ENCODE results near the gene PRPS1.

PRPS1 gene

DNA sequence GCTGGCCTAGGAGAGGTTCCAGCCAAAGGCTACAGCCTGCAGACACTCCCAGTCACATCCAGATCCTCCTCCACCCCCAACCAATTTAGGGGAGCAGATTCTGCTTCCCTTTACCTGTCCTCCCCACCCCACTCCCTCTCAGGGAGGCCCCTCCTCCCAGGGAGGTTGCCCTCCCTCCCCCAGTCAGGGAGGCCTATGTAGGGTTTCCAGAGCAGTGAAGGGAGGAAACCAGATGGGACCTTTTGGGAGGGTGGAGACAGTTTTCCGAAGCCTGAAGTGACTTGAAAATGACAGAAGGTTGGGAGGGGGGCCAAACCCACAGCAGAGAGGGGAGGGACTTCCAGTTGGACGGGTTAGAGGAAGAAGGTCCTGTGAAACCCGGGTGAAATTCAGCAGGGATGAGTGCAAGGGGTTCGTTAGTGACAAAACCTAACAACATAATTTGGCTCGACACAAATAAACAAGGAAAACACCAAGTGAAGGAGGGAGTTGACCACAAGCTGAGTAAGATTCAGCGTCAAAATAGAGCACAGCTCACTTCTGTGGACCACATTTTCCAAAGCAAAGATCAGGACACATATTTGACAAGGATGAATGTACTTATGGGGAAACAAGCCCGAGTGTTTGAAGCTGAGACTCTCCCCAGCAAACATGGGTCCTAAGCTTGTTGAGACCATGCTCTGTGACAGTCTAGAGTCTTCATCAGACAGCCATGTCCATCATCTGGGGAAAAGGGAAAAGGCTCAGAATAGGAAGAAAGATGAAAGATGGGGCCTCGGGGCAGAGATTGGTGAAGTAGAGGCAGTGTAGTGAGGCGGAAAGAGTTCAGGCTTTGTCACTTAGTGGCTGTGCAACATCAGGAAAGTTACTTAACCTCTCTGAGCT is 46.4 kb downstream of the PRPS1 start:
- TF ChIP-seq, protein P1, sequence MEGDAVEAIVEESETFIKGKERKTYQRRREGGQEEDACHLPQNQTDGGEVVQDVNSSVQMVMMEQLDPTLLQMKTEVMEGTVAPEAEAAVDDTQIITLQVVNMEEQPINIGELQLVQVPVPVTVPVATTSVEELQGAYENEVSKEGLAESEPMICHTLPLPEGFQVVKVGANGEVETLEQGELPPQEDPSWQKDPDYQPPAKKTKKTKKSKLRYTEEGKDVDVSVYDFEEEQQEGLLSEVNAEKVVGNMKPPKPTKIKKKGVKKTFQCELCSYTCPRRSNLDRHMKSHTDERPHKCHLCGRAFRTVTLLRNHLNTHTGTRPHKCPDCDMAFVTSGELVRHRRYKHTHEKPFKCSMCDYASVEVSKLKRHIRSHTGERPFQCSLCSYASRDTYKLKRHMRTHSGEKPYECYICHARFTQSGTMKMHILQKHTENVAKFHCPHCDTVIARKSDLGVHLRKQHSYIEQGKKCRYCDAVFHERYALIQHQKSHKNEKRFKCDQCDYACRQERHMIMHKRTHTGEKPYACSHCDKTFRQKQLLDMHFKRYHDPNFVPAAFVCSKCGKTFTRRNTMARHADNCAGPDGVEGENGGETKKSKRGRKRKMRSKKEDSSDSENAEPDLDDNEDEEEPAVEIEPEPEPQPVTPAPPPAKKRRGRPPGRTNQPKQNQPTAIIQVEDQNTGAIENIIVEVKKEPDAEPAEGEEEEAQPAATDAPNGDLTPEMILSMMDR (conservative IDR thresholded peaks at IDR 0.05; ENCODE audit: low read length), result no peak
- peak; percentile 71 for DNase-seq (ENCODE audit: low read depth)
- H3K4me3 ChIP-seq (ENCODE audit: low read length), result no peak overlapping the region

DNA sequence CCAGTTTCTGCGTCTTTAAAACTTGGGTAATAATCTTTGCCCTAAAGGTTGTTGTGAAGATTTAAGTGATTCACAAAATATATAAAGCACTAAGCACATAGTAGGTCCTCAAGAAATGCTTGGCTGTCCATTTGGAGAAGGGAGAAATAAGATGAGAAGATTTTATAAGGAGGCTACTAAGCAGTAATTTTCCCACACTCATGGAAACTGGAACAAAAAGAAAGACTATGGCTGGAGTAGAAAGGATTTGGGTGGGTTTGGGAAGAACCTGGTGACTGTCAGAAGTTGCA is 47.0 kb downstream of the PRPS1 start:
- no peak overlapping the region for H3K4me3 ChIP-seq (ENCODE audit: low read length)
- TF ChIP-seq, protein P1 (conservative IDR thresholded peaks at IDR 0.05; ENCODE audit: low read length), result no peak
- no peak for DNase-seq (ENCODE audit: low read depth)

DNA sequence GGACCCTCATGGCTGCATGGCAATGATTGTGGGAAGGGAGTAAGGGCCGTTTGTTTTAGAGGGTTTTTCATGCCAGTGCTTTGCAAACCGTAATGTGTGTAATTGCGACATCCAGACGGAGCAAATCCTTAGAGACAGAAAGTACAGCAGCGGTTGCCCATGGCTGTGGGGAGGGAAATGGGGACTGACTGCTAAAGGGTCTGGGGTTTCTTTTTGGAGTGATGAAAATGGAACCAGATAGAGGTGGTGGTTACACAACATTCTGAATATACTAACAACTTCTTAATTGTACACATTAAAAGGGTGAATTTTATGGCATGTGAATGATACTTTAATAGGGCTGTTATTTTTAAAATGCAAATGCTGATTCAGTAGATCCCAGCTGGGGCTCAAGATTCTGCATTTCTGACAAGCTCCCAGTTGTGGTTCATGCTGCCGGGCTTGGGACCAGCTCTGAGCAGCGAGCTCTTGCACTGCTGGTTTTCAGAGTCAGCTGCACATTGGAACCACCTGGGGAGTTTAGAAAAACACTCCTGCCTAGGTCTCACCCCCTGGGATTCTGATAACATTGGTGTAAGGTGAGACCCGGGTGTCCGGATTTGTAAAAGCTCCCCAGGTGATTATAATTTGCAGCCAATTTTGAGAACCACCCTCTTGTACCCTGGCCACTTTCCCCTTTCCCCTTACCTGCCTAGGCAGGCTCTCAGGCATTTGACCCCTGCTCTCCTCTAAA is 47.7 kb downstream of the PRPS1 start:
- H3K4me3 ChIP-seq (ENCODE audit: low read length), result peak overlapping the region; percentile 67
- TF ChIP-seq, protein P1 (conservative IDR thresholded peaks at IDR 0.05; ENCODE audit: low read length), result no peak

DNA sequence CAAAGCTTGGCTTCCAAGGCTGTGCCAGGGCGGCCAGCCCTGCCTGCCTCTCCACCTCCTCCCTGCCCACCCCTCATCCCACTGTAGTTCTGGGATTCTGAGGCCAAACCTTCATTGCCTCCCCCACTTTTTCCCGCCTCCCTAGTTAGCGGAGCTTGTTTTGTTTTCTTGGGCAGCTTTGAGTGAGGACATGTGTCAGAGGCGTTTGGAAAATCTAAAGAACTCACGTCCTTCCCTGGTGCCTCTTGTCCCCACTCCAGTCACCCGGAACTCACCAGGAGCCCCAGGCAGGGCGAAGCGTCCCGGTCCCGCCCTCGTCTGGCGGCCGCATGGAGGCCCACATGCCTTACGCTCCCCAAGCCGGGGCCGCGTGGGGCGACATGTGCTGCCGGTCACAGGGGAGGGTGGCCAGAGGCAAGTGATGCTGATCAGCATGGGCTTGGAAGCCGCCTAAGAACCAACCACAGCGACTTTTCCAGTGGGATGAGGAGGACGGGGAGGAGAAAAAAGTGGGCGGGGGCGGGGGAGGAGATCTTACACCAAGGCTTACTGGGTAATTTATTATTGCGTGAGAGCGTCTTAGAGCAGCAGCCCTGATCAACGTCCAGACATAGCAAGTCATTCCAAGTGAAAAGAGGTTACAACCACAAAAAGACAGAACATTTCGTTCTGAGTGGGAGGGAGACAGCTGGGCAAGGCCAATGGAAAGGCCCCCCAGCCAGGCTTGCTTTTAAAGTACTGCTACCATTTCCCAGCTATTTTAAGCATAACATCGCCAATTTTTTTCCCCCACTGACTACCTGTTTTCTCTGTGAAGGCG is 48.5 kb downstream of the PRPS1 start:
- peak; percentile 88 for DNase-seq (ENCODE audit: low read depth)
- peak overlapping the region; percentile 67 for H3K4me3 ChIP-seq (ENCODE audit: low read length)
- TF ChIP-seq, protein P1 (conservative IDR thresholded peaks at IDR 0.05; ENCODE audit: low read length), result no peak

More for the DNA sequence above, 47.7 kb downstream of the PRPS1 start:
- peak; percentile 50 for DNase-seq (ENCODE audit: low read depth)

DNA sequence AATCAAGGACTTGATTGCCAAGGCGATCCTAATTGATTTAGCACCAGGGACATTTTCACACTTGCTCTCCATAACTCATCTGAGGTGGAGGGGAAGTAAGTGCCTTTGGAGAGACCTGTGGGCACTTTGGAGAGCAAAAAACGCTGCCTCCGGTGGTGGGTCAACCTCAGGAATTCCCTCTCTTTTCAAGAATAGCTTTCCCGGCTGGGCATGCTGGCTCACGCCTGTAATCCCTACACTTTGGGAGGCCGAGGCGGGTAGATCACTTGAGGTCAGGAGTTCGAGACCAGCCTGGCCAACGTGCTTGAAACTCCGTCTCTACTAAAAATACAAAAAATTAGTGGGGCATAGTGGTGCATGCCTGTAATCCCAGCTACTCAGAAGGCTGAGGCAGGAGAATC is 49.2 kb downstream of the PRPS1 start:
- TF ChIP-seq, protein P1 (conservative IDR thresholded peaks at IDR 0.05; ENCODE audit: low read length), result no peak
- no peak for DNase-seq (ENCODE audit: low read depth)
- peak overlapping the region; percentile 67; the same call in 1 of the 2 replicates for H3K4me3 ChIP-seq (ENCODE audit: low read length)

DNA sequence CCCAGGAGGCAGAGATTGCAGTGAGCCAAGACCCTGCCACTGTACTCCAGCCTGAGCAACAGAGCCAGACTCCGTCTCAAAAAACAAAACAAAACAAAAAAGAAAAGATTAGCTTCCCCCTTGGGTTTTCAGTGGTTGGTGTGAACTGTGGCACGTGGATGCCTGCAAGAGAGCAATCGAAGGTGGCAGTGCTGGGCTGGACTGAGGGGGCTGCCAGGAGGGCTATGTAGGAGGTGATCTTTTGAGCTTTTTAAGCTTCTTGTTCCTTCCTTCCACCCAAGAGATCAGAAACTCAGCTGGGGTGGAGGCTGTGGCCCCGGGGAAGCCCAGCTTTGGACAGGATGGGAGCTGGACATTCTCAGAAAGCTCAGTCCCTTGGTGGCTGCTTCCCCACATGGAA is 49.6 kb downstream of the PRPS1 start:
- DNase-seq (ENCODE audit: low read depth), result no peak
- no peak overlapping the region for H3K4me3 ChIP-seq (ENCODE audit: low read length)
- TF ChIP-seq, protein P1 (conservative IDR thresholded peaks at IDR 0.05; ENCODE audit: low read length), result no peak
